HEK293 (cell line): ENCODE results near the gene PMS1.

Experiments
- CTCF ChIA-PET: fragments of 350-600 bp; formaldehyde crosslinking; extraction: SDS; loops from one replicate; lab custom pipeline; 2021; ENCODE audit warnings: antibody characterized with exemption; lab: Yijun Ruan, JAX
- POLR2A ChIA-PET: fragments of 300-600 bp; formaldehyde crosslinking; extraction: SDS; loops from one replicate; lab custom pipeline; 2020; ENCODE audit warnings: antibody characterized with exemption, inconsistent platforms; lab: Yijun Ruan, JAX
- H3K27ac ChIP-seq: fragments of 200-500 bp; sonication (Bioruptor generic); 2 replicates; pipeline ENCODE4 v1.5.1; 2014; ENCODE audit warnings: low read depth, low read length, control low read depth, inconsistent platforms; ENCODE audit errors: extremely low read depth
- H3K36me3 ChIP-seq, 2 experiments: fragments of 200-500 bp in 1 of 2; sonication (Bioruptor generic) in 1 of 2; 1 replicate in 1 of 2; 2 replicates in 1 of 2; pipeline ENCODE4 v1.5.1; 2014 to 2017; ENCODE audit warnings: inconsistent platforms in 2 of 2, low read length in 2 of 2; ENCODE audit not compliant: control insufficient read depth in 2 of 2, insufficient read depth in 1 of 2
- H3K4me1 ChIP-seq: fragments of 200-500 bp; sonication (Bioruptor generic); 2 replicates; pipeline ENCODE4 v1.5.1; 2014; ENCODE audit warnings: mild to moderate bottlenecking, low read length, inconsistent platforms; ENCODE audit not compliant: control insufficient read depth, insufficient read depth
- H3K4me3 ChIP-seq: 2 replicates; pipeline ENCODE4 v1.5.1; 2011; ENCODE audit warnings: low read depth, mild to moderate bottlenecking, control low read depth, low read length, moderate library complexity
- H3K9me3 ChIP-seq: fragments of 200-500 bp; sonication (Bioruptor generic); 2 replicates; pipeline ENCODE4 v1.5.1; 2014; ENCODE audit warnings: low read depth, low read length, inconsistent platforms; ENCODE audit not compliant: control insufficient read depth, insufficient read depth
- GFI1B ChIP-seq: fragments of 450-650 bp; formaldehyde crosslinking; IDR thresholded peaks from 2 replicates; pipeline ENCODE4 v1.5.1; 2016; ENCODE audit warnings: missing biosample characterization, missing genetic modification characterization
- ZBTB17 ChIP-seq: fragments of 450-650 bp; formaldehyde crosslinking; IDR thresholded peaks from 2 replicates; pipeline ENCODE4 v1.5.1; 2016; ENCODE audit warnings: missing biosample characterization, missing genetic modification characterization
- ZFP37 ChIP-seq: fragments of 450-650 bp; formaldehyde crosslinking; IDR thresholded peaks from 2 replicates; pipeline ENCODE4 v1.5.1; 2016; ENCODE audit warnings: missing biosample characterization, missing genetic modification characterization
- ZNF140 ChIP-seq: fragments of 450-650 bp; formaldehyde crosslinking; IDR thresholded peaks from 2 replicates; pipeline ENCODE4 v1.5.1; 2016; ENCODE audit warnings: missing biosample characterization, missing genetic modification characterization
- ZNF335 ChIP-seq: fragments of 450-650 bp; formaldehyde crosslinking; conservative IDR thresholded peaks from 2 replicates; pipeline ENCODE4 v1.5.1; 2016; ENCODE audit warnings: missing biosample characterization, missing genetic modification characterization
- ZNF654 ChIP-seq: fragments of 450-650 bp; formaldehyde crosslinking; IDR thresholded peaks from 2 replicates; pipeline ENCODE4 v1.5.1; 2016; ENCODE audit warnings: low read depth, missing biosample characterization, missing genetic modification characterization
- ZNF776 ChIP-seq: fragments of 450-650 bp; formaldehyde crosslinking; IDR thresholded peaks from 2 replicates; pipeline ENCODE4 v1.5.0; 2017; ENCODE audit warnings: missing biosample characterization, missing genetic modification characterization, borderline replicate concordance
- ZSCAN18 ChIP-seq: fragments of 450-650 bp; formaldehyde crosslinking; IDR thresholded peaks from 2 replicates; pipeline ENCODE4 v1.5.1; 2016; ENCODE audit warnings: missing biosample characterization, missing genetic modification characterization
- ZSCAN30 ChIP-seq: fragments of 450-650 bp; IDR thresholded peaks from 2 replicates; pipeline ENCODE4 v1.5.1; 2018; ENCODE audit warnings: missing biosample characterization, mild to moderate bottlenecking, missing genetic modification characterization, moderate library complexity
- TF ChIP-seq, protein P1 (sequence below): fragments of 450-650 bp; formaldehyde crosslinking; IDR thresholded peaks from 2 replicates; pipeline ENCODE4 v1.5.1; 2017; ENCODE audit warnings: missing biosample characterization, missing genetic modification characterization
- TF ChIP-seq, protein P2 (sequence below): fragments of 450-650 bp; formaldehyde crosslinking; IDR thresholded peaks from 2 replicates; pipeline ENCODE4 v1.5.1; 2016; ENCODE audit warnings: missing biosample characterization, missing genetic modification characterization, borderline replicate concordance
- TF ChIP-seq, protein P3 (sequence below): fragments of 450-650 bp; formaldehyde crosslinking; IDR thresholded peaks from 2 replicates; pipeline ENCODE4 v1.5.1; 2016; ENCODE audit warnings: missing biosample characterization, missing genetic modification characterization

PMS1 gene

DNA sequence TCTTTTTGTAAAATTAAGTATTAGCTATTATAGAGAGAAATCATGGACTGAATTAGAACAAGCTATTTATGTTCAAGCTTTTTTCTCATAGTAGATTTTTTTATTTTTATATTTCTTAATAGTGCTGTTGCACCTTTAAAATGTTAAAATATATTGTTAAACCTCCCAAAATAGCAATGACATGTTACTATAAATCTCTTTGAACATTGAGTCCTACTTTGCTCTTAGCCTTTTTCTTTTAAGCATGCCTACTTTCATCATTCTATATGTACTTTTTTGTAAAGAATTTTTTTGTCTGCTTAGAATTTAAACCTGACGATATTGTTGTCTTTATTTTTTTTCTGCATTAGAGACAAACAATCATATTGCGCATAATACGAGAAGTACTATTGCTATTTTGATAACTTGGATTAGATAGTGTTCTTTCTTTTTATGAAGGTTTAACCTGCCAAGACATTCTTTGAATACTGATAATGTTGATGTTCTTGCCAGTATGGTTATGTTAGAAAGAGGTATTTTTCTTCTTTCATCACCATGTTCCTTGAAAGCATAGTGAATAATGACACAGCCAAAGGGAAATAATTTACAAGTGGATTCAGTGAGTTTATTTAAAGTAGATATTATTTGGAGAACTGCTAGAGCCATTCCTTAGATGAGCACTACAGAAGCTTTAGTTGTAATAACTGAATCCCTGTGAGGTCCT lies 40.6 kb downstream of the PMS1 start:
- Histone ChIP-seq H3K27ac (no peak overlapping the region), H3K9me3 (no peaks in the 10 kb centered on the region), H3K36me3 (peaks cover 0 to 5% of the 10 kb centered on the region in 2 experiments; a peak in 2 of 3 replicates), H3K4me3 (no peak overlapping the region), H3K4me1 (peaks cover 28% of the 10 kb centered on the region)
- no peak for TF ChIP-seq ZNF776 (tag by site-specific recombination)
- TF ChIP-seq, protein P1, sequence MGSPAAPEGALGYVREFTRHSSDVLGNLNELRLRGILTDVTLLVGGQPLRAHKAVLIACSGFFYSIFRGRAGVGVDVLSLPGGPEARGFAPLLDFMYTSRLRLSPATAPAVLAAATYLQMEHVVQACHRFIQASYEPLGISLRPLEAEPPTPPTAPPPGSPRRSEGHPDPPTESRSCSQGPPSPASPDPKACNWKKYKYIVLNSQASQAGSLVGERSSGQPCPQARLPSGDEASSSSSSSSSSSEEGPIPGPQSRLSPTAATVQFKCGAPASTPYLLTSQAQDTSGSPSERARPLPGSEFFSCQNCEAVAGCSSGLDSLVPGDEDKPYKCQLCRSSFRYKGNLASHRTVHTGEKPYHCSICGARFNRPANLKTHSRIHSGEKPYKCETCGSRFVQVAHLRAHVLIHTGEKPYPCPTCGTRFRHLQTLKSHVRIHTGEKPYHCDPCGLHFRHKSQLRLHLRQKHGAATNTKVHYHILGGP (tag by site-specific recombination), result peak; percentile 86
- CTCF ChIA-PET, result interaction anchor here (0.9 kb wide), 1 partner anchor 158 kb away, joined by 4 read pairs; no protein-coding TSS in a partner anchor
- POLR2A ChIA-PET, result no interaction called here

DNA sequence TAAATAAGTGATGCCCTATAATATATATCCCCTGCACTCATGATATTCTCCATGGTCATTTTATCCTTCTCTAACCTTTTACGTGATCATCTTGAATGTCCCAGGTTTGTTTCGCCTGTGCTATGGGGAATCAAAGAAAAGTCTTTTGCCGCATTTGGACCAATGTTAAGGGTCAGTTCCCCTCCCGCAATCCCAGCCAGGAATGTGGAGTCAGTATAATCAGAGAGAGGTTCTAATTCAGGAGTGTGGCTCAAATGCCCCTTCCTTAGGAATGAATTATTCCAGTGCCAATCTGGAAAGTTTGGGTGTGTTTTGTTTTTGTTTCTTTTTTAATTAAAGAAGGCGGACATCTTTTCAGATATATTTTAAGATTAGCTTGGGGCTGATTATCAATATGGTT lies 41.8 kb downstream of the PMS1 start:
- Histone ChIP-seq H3K36me3 (no peaks in the 10 kb centered on the region; a peak in 1 of 3 replicates), H3K9me3 (no peaks in the 10 kb centered on the region), H3K4me1 (peaks cover 36% of the 10 kb centered on the region), H3K27ac (no peak overlapping the region), H3K4me3 (no peak overlapping the region)
- POLR2A ChIA-PET, result no interaction called here
- CTCF ChIA-PET, result interaction anchor here (0.6 kb wide), 1 partner anchor 13 kb away, joined by 3 read pairs; no protein-coding TSS in a partner anchor
- TF ChIP-seq ZSCAN18 (tag by site-specific recombination), result no peak
- TF ChIP-seq, protein P2, sequence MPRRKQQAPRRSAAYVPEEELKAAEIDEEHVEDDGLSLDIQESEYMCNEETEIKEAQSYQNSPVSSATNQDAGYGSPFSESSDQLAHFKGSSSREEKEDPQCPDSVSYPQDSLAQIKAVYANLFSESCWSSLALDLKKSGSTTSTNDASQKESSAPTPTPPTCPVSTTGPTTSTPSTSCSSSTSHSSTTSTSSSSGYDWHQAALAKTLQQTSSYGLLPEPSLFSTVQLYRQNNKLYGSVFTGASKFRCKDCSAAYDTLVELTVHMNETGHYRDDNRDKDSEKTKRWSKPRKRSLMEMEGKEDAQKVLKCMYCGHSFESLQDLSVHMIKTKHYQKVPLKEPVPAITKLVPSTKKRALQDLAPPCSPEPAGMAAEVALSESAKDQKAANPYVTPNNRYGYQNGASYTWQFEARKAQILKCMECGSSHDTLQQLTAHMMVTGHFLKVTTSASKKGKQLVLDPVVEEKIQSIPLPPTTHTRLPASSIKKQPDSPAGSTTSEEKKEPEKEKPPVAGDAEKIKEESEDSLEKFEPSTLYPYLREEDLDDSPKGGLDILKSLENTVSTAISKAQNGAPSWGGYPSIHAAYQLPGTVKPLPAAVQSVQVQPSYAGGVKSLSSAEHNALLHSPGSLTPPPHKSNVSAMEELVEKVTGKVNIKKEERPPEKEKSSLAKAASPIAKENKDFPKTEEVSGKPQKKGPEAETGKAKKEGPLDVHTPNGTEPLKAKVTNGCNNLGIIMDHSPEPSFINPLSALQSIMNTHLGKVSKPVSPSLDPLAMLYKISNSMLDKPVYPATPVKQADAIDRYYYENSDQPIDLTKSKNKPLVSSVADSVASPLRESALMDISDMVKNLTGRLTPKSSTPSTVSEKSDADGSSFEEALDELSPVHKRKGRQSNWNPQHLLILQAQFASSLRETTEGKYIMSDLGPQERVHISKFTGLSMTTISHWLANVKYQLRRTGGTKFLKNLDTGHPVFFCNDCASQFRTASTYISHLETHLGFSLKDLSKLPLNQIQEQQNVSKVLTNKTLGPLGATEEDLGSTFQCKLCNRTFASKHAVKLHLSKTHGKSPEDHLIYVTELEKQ (tag by site-specific recombination), result no peak
- no peak for TF ChIP-seq ZFP37
- no peak for TF ChIP-seq ZBTB17 (tag by site-specific recombination)
- TF ChIP-seq, protein P3, sequence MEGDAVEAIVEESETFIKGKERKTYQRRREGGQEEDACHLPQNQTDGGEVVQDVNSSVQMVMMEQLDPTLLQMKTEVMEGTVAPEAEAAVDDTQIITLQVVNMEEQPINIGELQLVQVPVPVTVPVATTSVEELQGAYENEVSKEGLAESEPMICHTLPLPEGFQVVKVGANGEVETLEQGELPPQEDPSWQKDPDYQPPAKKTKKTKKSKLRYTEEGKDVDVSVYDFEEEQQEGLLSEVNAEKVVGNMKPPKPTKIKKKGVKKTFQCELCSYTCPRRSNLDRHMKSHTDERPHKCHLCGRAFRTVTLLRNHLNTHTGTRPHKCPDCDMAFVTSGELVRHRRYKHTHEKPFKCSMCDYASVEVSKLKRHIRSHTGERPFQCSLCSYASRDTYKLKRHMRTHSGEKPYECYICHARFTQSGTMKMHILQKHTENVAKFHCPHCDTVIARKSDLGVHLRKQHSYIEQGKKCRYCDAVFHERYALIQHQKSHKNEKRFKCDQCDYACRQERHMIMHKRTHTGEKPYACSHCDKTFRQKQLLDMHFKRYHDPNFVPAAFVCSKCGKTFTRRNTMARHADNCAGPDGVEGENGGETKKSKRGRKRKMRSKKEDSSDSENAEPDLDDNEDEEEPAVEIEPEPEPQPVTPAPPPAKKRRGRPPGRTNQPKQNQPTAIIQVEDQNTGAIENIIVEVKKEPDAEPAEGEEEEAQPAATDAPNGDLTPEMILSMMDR (tag by site-specific recombination), result no peak
- TF ChIP-seq ZNF654, result no peak
- TF ChIP-seq ZSCAN30, result no peak
- TF ChIP-seq ZNF140 (tag by site-specific recombination), result no peak
- TF ChIP-seq GFI1B (tag by site-specific recombination), result no peak
- no peak for TF ChIP-seq ZNF335 (tag by site-specific recombination)
